Esophagus squamous epithelium (tissue), 5 donors: ENCODE results near the gene APOBEC2. TPM values are rescaled to one million over a fixed set of nuclear protein-coding genes. Genes with fewer than 3 reads are reported as not detected.
"Not testable (repeated sequence)": the region's sequence is repeated elsewhere in the genome, so short reads cannot be mapped to it uniquely, and the experiment has no call there.

Experiments used
- DNase-seq: peaks from one replicate; lab custom pipeline; 2025; lab: John Stamatoyannopoulos, UW
- H3K27ac ChIP-seq, 4 donors: fragments of 200-600 bp; sonication (generic); one replicate each; pipeline ENCODE4 v1.5.1; 2016 to 2019; ENCODE audit warnings: mild to moderate bottlenecking in 1 of 4
- H3K27me3 ChIP-seq, 4 donors: fragments of 200-600 bp; sonication (generic); 1 replicate in 3 of 4; 2 replicates in 1 of 4; pipeline versions ENCODE4 v1.5.1 to v1.6.0; 2017 to 2021; ENCODE audit warnings: antibody characterized with exemption in 1 of 4
- H3K36me3 ChIP-seq, 3 donors: fragments of 200-600 bp; sonication (generic); one replicate each; pipeline ENCODE4 v1.5.1; 2016 to 2019
- H3K4me1 ChIP-seq, 3 donors: fragments of 200-600 bp; sonication (generic); one replicate each; pipeline ENCODE4 v1.5.1; 2017 to 2019
- H3K4me3 ChIP-seq, 4 donors: fragments of 200-600 bp; sonication (generic); 1 replicate in 3 of 4; 2 replicates in 1 of 4; pipeline ENCODE4 v1.5.1; 2016 to 2019; ENCODE audit warnings: mild to moderate bottlenecking in 2 of 4, moderate library complexity in 1 of 4
- H3K9me3 ChIP-seq, 3 donors: fragments of 200-600 bp; sonication (generic); one replicate each; pipeline ENCODE4 v1.5.1; 2016 to 2019
- CTCF ChIP-seq, 6 experiments: fragments of 450-650 bp in 4 of 6; fragments of 200-600 bp in 2 of 6; sonication (generic) in 2 of 6; IDR thresholded peaks; one replicate each; pipeline ENCODE4 v1.5.1; 2016 to 2019; ENCODE audit warnings: antibody characterized with exemption in 6 of 6, mild to moderate bottlenecking in 4 of 6, moderate library complexity in 4 of 6
- POLR2A ChIP-seq, 4 donors: fragments of 450-650 bp; IDR thresholded peaks; one replicate each; pipeline ENCODE4 v1.6.1; 2017; ENCODE audit warnings: antibody characterized with exemption in 4 of 4, mild to moderate bottlenecking in 4 of 4, moderate library complexity in 3 of 4
- WGBS, 2 donors: methylation state at CpG; one replicate each; pipeline ENCODE4 v1.1.5; 2018; 5-methylcytosine and 5-hydroxymethylcytosine counted together
- intact Hi-C: fragments of 100-400 bp; cut with DNase I; formaldehyde crosslinking; loops from one replicate; pipeline ENCODE4 v1.15.0; 2022
- total RNA-seq, 4 donors: library from RNA; depleted of rRNA; stranded (reverse); fragments of >200 nt; gene quantifications; one replicate each; pipeline ENCODE4 v1.1.0, GENCODE V29; 2016
- donor health status: DM: yes; HTN: yes; CAD: no.

APOBEC2 gene
- total RNA-seq, 4 donors from 2014 or later, result 2.2 TPM; not detected in 3

GRCh38 chr6:41013466-41014153 is 39.4 kb upstream of the APOBEC2 start:
- intact Hi-C loops, result no loop called here
- H3K27me3 ChIP-seq, result no peaks in the 10 kb centered on the region
- H3K4me3 ChIP-seq, result no peak overlapping the region
- no peak for DNase-seq
- no peak for TF ChIP-seq POLR2A (IDR thresholded peaks at IDR 0.05)
- no peak for TF ChIP-seq CTCF (IDR thresholded peaks at IDR 0.05)
- H3K36me3 ChIP-seq, result no peaks in the 10 kb centered on the region
- no peak overlapping the region for H3K27ac ChIP-seq
- no peaks in the 10 kb centered on the region for H3K4me1 ChIP-seq
- 89 to 92% methylated on average over 4 to 5 of the region's 5 CpGs for WGBS, 2 donors
- H3K9me3 ChIP-seq, result no peaks in the 10 kb centered on the region

GRCh38 chr6:41014780-41015179 is 38.2 kb upstream of the APOBEC2 start:
- no peak overlapping the region for H3K4me3 ChIP-seq
- intact Hi-C loops, result no loop called here
- no peak for DNase-seq
- H3K27me3 ChIP-seq, result no peaks in the 10 kb centered on the region
- no peak for TF ChIP-seq CTCF (IDR thresholded peaks at IDR 0.05)
- TF ChIP-seq POLR2A (IDR thresholded peaks at IDR 0.05), result no peak
- WGBS, 2 donors, result 80% methylated on average over 4 of the region's 4 CpGs
- H3K36me3 ChIP-seq, result no peaks in the 10 kb centered on the region
- no peaks in the 10 kb centered on the region for H3K9me3 ChIP-seq
- no peaks in the 10 kb centered on the region for H3K4me1 ChIP-seq
- H3K27ac ChIP-seq, result no peak overlapping the region

GRCh38 chr6:41015860-41016259 is 37.1 kb upstream of the APOBEC2 start:
- H3K36me3 ChIP-seq, intact Hi-C loops: not testable (repeated sequence)
- WGBS, 2 donors, result 98 to 100% methylated on average over 5 of the region's 5 CpGs

GRCh38 chr6:41017663-41018062 is 35.3 kb upstream of the APOBEC2 start:
- peaks cover 0 to 5% (median 0%) of the 10 kb centered on the region in 3 donors for H3K9me3 ChIP-seq
- H3K27ac ChIP-seq, result no peak overlapping the region
- H3K4me1 ChIP-seq, result peaks cover 0 to 10% (median 0%) of the 10 kb centered on the region in 3 donors
- DNase-seq, result no peak
- TF ChIP-seq CTCF (IDR thresholded peaks at IDR 0.05), result no peak
- TF ChIP-seq POLR2A (IDR thresholded peaks at IDR 0.05), result no peak
- no peaks in the 10 kb centered on the region for H3K27me3 ChIP-seq
- intact Hi-C loops, result no loop called here
- no peak overlapping the region for H3K4me3 ChIP-seq
- WGBS, 2 donors, result no CpG with 5 or more reads among the region's 1 CpG
- no peaks in the 10 kb centered on the region for H3K36me3 ChIP-seq

More at GRCh38 chr6:41015860-41016259, 37.1 kb upstream of the APOBEC2 start:
- not testable (repeated sequence) for DNase-seq, H3K4me1 ChIP-seq, H3K4me3 ChIP-seq, H3K9me3 ChIP-seq, H3K27me3 ChIP-seq, H3K27ac ChIP-seq

GRCh38 chr6:41021832-41022231 is 31.2 kb upstream of the APOBEC2 start:
- H3K27me3 ChIP-seq, result no peaks in the 10 kb centered on the region
- no peaks in the 10 kb centered on the region for H3K36me3 ChIP-seq
- DNase-seq, result no peak
- intact Hi-C loops, result loop anchor here (10.0 kb wide), 1 partner anchor 127 kb away; no protein-coding TSS in a partner anchor
- peaks cover 0 to 10% (median 0%) of the 10 kb centered on the region in 3 donors for H3K4me1 ChIP-seq
- H3K27ac ChIP-seq, result no peak overlapping the region
- TF ChIP-seq CTCF (IDR thresholded peaks at IDR 0.05), result no peak
- TF ChIP-seq POLR2A (IDR thresholded peaks at IDR 0.05), result no peak
- no peak overlapping the region for H3K4me3 ChIP-seq
- H3K9me3 ChIP-seq, result peaks cover 0 to 5% (median 0%) of the 10 kb centered on the region in 3 donors
- WGBS, 2 donors, result 79 to 89% methylated on average over 3 of the region's 3 CpGs
